Mesothelial cell of epicardium (in vitro differentiated cells): ENCODE measurements around the gene SALL1. TPM values are rescaled to one million over a fixed set of nuclear protein-coding genes. Genes with fewer than 3 reads are reported as not detected.

Experiments
- DNase-seq, 2 experiments: peaks; one replicate each; pipeline ENCODE4 v3.0.0; 2021; ENCODE audit warnings: low spot score in 2 of 2; ENCODE audit not compliant: unreplicated experiment in 2 of 2
- H3K27ac Mint-ChIP-seq: 2 replicates; pipeline ENCODE4 v1.8.0; 2021; ENCODE audit warnings: mixed read lengths
- H3K27me3 Mint-ChIP-seq: 2 replicates; pipeline ENCODE4 v1.8.0; 2021; ENCODE audit warnings: low read depth, mixed read lengths
- H3K36me3 Mint-ChIP-seq: 2 replicates; pipeline ENCODE4 v1.8.0; 2021; ENCODE audit warnings: mixed read lengths
- H3K4me1 Mint-ChIP-seq: 2 replicates; pipeline ENCODE4 v1.8.0; 2021; ENCODE audit warnings: mixed read lengths
- H3K4me3 Mint-ChIP-seq: 2 replicates; pipeline ENCODE4 v1.8.0; 2021; ENCODE audit warnings: mild to moderate bottlenecking, moderate library complexity, mixed read lengths
- H3K9me3 Mint-ChIP-seq: 2 replicates; pipeline ENCODE4 v1.8.0; 2021; ENCODE audit warnings: mixed read lengths
- total RNA-seq: library from RNA; stranded (reverse); gene quantifications from 3 replicates; pipeline ENCODE4 v1.2.1, GENCODE V29; 2021
- TF ChIP-seq, protein P1 (sequence below): fragments of 200-600 bp; sonication (generic); IDR thresholded peaks from one replicate; pipeline ENCODE4 v1.5.0; 2021; ENCODE audit warnings: antibody characterized with exemption; ENCODE audit not compliant: unreplicated experiment

SALL1 gene
- total RNA-seq, 1 donor from 2014 or later = 1.1 TPM

DNA sequence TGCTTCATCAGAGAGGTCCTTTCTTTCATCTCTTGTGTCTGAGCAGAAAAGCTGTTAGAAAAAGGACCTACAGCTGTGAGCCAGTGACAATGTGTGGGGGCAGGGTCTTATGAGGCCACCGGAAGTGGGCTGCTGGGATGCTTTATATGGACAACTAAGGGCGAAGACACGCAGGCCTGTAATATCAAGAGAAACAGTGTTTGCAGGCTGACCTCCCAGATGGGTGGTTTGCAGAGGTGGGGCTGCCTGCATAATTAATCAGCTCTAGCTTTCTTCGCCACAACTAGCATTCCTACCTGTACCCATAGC lies 30.4 kb upstream of the SALL1 start:
- Mint-ChIP-seq H3K4me3 (no peak overlapping the region), H3K27ac (no peak overlapping the region), H3K9me3 (no peaks in the 10 kb centered on the region)

DNA sequence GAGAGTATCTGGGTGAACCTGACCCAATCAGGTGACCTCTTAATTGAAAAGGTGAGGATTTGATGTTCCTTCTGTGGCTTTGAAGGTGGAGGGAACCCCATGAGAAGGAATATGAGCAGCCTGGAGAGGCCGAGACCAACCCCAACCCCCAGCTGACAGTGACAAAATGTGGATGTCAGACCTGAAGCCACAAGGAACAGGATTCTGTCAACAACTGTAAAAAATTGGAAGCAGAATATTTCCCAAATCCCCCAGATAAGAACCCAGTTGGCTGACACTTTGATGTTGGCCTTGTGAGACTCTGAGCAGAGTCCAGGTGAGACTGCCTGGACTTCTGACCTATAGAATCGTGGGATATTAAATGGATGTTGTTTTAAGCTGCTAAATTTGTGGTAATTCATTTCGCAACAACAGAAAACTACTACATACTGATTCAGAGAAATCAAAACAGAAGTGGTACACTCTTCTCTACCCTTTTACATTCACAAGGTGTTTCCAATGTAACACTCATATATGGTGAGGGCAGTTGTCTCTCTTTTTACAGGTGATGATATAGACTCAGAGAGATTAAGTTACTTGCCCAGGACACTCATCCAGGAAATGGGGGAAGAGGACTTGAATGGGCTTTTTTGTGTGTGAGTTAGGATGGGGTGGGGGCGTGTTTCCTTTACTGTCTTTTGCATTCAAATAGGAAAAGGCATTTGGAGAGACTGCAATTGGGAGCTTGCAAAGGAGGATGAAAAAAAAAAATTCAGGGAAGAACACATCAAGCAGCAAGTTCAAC lies 29.8 kb upstream of the SALL1 start:
- TF ChIP-seq, protein P1, sequence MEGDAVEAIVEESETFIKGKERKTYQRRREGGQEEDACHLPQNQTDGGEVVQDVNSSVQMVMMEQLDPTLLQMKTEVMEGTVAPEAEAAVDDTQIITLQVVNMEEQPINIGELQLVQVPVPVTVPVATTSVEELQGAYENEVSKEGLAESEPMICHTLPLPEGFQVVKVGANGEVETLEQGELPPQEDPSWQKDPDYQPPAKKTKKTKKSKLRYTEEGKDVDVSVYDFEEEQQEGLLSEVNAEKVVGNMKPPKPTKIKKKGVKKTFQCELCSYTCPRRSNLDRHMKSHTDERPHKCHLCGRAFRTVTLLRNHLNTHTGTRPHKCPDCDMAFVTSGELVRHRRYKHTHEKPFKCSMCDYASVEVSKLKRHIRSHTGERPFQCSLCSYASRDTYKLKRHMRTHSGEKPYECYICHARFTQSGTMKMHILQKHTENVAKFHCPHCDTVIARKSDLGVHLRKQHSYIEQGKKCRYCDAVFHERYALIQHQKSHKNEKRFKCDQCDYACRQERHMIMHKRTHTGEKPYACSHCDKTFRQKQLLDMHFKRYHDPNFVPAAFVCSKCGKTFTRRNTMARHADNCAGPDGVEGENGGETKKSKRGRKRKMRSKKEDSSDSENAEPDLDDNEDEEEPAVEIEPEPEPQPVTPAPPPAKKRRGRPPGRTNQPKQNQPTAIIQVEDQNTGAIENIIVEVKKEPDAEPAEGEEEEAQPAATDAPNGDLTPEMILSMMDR = no peak
- peaks cover 10% of the 10 kb centered on the region for H3K4me1 Mint-ChIP-seq
- H3K4me3 Mint-ChIP-seq = no peak overlapping the region

More for the DNA sequence above, 30.4 kb upstream of the SALL1 start:
- H3K27me3 Mint-ChIP-seq = peaks cover 8% of the 10 kb centered on the region
- DNase-seq = no peak
- peaks cover 10% of the 10 kb centered on the region for H3K4me1 Mint-ChIP-seq
- H3K36me3 Mint-ChIP-seq = no peaks in the 10 kb centered on the region
- TF ChIP-seq, protein P1 = no peak

DNA sequence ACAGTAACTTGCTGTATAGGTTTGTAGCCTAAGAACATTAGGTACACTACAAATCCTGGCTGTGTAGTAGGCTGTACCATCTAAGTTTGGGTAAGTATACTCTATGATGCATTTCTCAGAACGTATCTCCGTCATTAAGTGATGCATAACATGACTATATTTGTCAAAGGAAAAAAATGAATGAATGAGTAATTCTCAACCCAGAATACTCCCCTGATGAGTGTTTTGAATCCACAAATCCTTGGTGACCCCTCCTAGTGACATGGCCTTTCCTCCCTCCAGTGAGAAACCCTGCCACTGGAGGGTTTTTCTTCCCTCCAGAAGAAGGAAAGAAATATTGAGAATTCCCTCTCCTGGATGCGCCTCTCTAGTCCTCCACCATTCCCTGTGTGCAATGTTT lies 24.0 kb upstream of the SALL1 start:
- H3K36me3 Mint-ChIP-seq = no peaks in the 10 kb centered on the region
- TF ChIP-seq, protein P1 = no peak

More for the DNA sequence above, 29.8 kb upstream of the SALL1 start:
- DNase-seq = no peak
- Mint-ChIP-seq H3K27me3 (peaks cover 8% of the 10 kb centered on the region), H3K9me3 (no peaks in the 10 kb centered on the region), H3K27ac (no peak overlapping the region), H3K36me3 (no peaks in the 10 kb centered on the region)

DNA sequence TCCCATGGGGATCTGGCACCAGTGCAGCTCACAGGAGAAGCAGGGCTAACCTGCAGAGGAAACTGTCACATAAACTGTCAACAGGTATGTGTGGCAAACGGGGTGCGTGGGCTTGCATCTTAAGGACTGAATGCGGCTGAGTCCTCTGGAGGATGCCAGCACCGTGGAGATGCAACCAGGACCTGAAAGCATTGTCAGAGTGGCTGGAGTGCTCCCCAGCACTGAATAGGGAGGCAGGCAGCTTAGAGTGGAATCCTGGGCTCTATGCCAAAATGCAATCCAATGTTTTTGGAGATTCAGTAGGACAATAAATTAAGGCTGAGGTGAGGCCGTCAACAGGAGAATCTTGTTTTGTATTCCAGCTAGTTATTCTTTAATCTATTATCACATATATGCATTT lies 21.3 kb upstream of the SALL1 start:
- TF ChIP-seq, protein P1 = no peak
- Mint-ChIP-seq H3K27me3 (peaks cover 46% of the 10 kb centered on the region), H3K4me1 (no peaks in the 10 kb centered on the region), H3K27ac (no peak overlapping the region), H3K4me3 (no peak overlapping the region), H3K36me3 (no peaks in the 10 kb centered on the region), H3K9me3 (peaks cover 5% of the 10 kb centered on the region)
- no peak for DNase-seq

More for the DNA sequence above, 24.0 kb upstream of the SALL1 start:
- peaks cover 24% of the 10 kb centered on the region for H3K27me3 Mint-ChIP-seq
- peaks cover 5% of the 10 kb centered on the region for H3K9me3 Mint-ChIP-seq
- H3K27ac Mint-ChIP-seq = no peak overlapping the region
- no peak for DNase-seq
- H3K4me3 Mint-ChIP-seq = no peak overlapping the region
- H3K4me1 Mint-ChIP-seq = no peaks in the 10 kb centered on the region

DNA sequence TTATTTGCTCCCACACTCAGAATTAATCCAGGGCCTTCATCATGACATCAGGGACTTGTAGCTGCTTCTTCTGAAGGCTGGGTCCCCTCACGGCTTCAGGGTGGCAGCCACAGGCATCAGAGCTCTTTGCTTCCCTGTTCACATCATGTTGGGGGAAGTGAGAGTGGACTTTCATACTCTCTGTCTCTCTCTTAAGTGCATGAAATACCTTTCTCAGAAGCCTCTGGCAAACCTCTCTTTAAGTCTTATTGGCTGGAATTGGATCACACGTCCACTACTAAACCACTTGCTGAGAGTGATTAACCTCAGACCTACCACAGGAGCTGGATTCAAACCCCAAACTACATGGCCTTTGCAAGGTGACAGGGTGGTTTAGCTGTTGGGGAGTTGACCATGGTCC lies 17.7 kb upstream of the SALL1 start:
- no peak for DNase-seq
- Mint-ChIP-seq H3K36me3 (no peaks in the 10 kb centered on the region), H3K27ac (no peak overlapping the region), H3K4me1 (no peaks in the 10 kb centered on the region), H3K4me3 (no peak overlapping the region), H3K27me3 (peaks cover 68% of the 10 kb centered on the region), H3K9me3 (peaks cover 5% of the 10 kb centered on the region)
- TF ChIP-seq, protein P1 = no peak
